Uterus (tissue), 4 donors: Measurements from ENCODE around the gene RARRES2. TPM values are rescaled to one million over a fixed set of nuclear protein-coding genes. Genes with fewer than 3 reads are reported as not detected.

Experiments used
- DNase-seq, 2 donors: peaks; one replicate each; pipeline ENCODE4 v3.0.0-alpha.2; 2019 to 2020
- H3K27ac ChIP-seq, 2 donors: fragments of 200-600 bp; sonication (generic); 1 replicate in 1 of 2; 2 replicates in 1 of 2; pipeline ENCODE4 v1.5.1; 2016 to 2018
- H3K27me3 ChIP-seq, 2 donors: fragments of 200-600 bp; sonication (generic); one replicate each; pipeline ENCODE4 v1.5.1; 2018 to 2019; ENCODE audit warnings: control low read depth in 1 of 2
- H3K36me3 ChIP-seq, 2 donors: fragments of 200-600 bp; sonication (generic); one replicate each; pipeline ENCODE4 v1.5.1; 2019; ENCODE audit warnings: control low read depth in 1 of 2
- H3K4me1 ChIP-seq, 2 donors: fragments of 200-600 bp; sonication (generic); one replicate each; pipeline ENCODE4 v1.5.1; 2018 to 2019; ENCODE audit warnings: control low read depth in 1 of 2
- H3K4me3 ChIP-seq, 2 donors: fragments of 200-600 bp; sonication (generic); 1 replicate in 1 of 2; 2 replicates in 1 of 2; pipeline ENCODE4 v1.5.1; 2018 to 2019; ENCODE audit warnings: mild to moderate bottlenecking in 1 of 2
- H3K9me3 ChIP-seq, 2 donors: fragments of 200-600 bp; sonication (generic); one replicate each; pipeline ENCODE4 v1.5.1; 2019; ENCODE audit warnings: control low read depth in 1 of 2
- CTCF ChIP-seq, 4 experiments: fragments of 200-600 bp in 2 of 4; fragments of 450-650 bp in 2 of 4; sonication (generic) in 2 of 4; IDR thresholded peaks; one replicate each; pipeline ENCODE4 v1.5.1; 2016 to 2019; ENCODE audit warnings: antibody characterized with exemption in 4 of 4, mild to moderate bottlenecking in 2 of 4, moderate library complexity in 1 of 4
- POLR2A ChIP-seq, 2 donors: fragments of 450-650 bp; IDR thresholded peaks; one replicate each; pipeline ENCODE4 v1.6.1; 2016; ENCODE audit warnings: antibody characterized with exemption in 2 of 2, mild to moderate bottlenecking in 1 of 2, moderate library complexity in 1 of 2
- intact Hi-C: fragments of 100-400 bp; cut with DNase I; formaldehyde crosslinking; loops from one replicate; pipeline ENCODE4 v1.15.1; 2023; ENCODE audit warnings: low total_unique reads
- total RNA-seq, 4 donors: library from RNA; depleted of rRNA in 3 of 4; stranded (reverse); fragments of >200 nt in 3 of 4; gene quantifications; one replicate each; pipeline versions ENCODE4 v1.1.0 to v1.2.4, GENCODE V29; 2014 to 2023
- donor health status: DM: yes; HTN: yes; CAD: no.

RARRES2 gene
- total RNA-seq, 4 donors from 2014 or later, result 128 to 536 (median 236) TPM

DNA sequence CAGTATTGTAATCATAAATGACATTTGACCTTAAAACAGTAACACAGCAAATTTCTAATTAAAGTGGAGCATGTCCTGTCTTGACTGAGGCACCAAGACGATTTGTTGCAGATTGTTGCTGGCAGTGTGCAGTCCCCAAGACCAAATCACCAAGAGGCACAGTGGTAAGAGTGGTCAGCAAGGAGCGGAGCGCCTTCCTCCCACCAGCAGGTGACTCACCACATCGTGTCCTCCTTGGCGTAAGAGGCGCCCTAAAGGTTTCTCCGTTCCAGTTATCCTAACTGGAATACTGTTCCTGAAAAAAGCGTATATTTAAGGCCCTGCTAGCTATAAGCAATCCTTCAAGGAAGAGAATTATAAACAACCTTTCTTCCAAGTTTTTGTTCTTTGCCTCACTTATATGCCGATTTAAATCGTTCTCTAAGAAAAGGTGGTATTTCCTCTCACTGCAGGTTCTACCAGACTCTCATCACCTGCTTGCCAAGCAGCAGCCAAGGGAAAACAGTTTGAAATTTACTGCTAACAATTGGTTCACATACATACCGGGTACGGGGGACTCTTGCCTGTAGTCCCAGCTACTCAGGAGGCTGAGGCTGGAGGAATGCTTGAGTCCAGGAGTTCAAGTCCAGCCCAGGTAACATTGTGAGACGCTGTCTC lies 16.5 kb upstream of the RARRES2 start:
- H3K9me3 ChIP-seq, result no peaks in the 10 kb centered on the region
- H3K27ac ChIP-seq, result no peak overlapping the region
- H3K27me3 ChIP-seq, result no peaks in the 10 kb centered on the region
- DNase-seq, result no peak
- TF ChIP-seq POLR2A (IDR thresholded peaks at IDR 0.05) (no peak), CTCF (IDR thresholded peaks at IDR 0.05) (no peak)
- H3K36me3 ChIP-seq, result no peaks in the 10 kb centered on the region
- H3K4me3 ChIP-seq, result no peak overlapping the region
- intact Hi-C loops, result loop anchor here (5.0 kb wide), 1 partner anchor 64 kb away; no protein-coding TSS in a partner anchor
- H3K4me1 ChIP-seq, result no peaks in the 10 kb centered on the region

- H3K27ac ChIP-seq, result no peak overlapping the region
- intact Hi-C loops, result loop anchor here (5.0 kb wide), 1 partner anchor 65 kb away; no protein-coding TSS in a partner anchor
- H3K9me3 ChIP-seq, result no peaks in the 10 kb centered on the region
- H3K4me1 ChIP-seq, result no peaks in the 10 kb centered on the region
- no peaks in the 10 kb centered on the region for H3K36me3 ChIP-seq
- TF ChIP-seq POLR2A (IDR thresholded peaks at IDR 0.05) (no peak), CTCF (IDR thresholded peaks at IDR 0.05) (no peak)
- H3K4me3 ChIP-seq, result no peak overlapping the region
- no peak for DNase-seq
- H3K27me3 ChIP-seq, result no peaks in the 10 kb centered on the region
Measured at GRCh38 chr7:150357270-150357669, 15.8 kb upstream of the RARRES2 start.

GRCh38 chr7:150356265-150356897 lies 15.0 kb upstream of the RARRES2 start:
- TF ChIP-seq CTCF (IDR thresholded peaks at IDR 0.05), result peak; percentile 36 to 61 (median 52)
- no peak for TF ChIP-seq POLR2A (IDR thresholded peaks at IDR 0.05)
- Histone ChIP-seq H3K27me3 (no peaks in the 10 kb centered on the region), H3K27ac (no peak overlapping the region), H3K4me3 (no peak overlapping the region), H3K4me1 (no peaks in the 10 kb centered on the region), H3K36me3 (no peaks in the 10 kb centered on the region), H3K9me3 (no peaks in the 10 kb centered on the region)
- intact Hi-C loops, result loop anchor here (5.0 kb wide), 1 partner anchor 66 kb away; no protein-coding TSS in a partner anchor
- DNase-seq, result no peak

DNA sequence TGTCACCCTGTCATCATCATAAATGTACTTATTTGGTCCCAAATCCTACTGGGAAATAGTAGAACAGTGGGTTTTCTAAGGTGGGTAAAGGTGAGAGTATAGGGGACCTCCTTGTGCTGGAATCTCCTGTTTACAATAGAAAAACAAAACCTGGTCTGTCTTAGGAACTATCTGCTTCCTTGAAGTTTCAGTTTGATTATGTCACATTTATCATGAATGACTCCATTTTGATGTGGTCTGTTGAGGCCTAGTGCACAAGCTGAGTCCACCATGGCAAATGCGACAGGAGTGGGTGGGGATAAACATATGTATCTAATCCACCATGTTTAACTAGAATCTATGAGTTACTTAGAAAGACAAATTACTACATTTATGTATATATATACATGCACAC lies 14.2 kb upstream of the RARRES2 start:
- no peaks in the 10 kb centered on the region for H3K27me3 ChIP-seq
- no peak for TF ChIP-seq POLR2A (IDR thresholded peaks at IDR 0.05)
- TF ChIP-seq CTCF (IDR thresholded peaks at IDR 0.05), result no peak
- no peaks in the 10 kb centered on the region for H3K4me1 ChIP-seq
- no peak overlapping the region for H3K4me3 ChIP-seq
- H3K36me3 ChIP-seq, result no peaks in the 10 kb centered on the region
- intact Hi-C loops, result loop anchor here (5.0 kb wide), 1 partner anchor 67 kb away; no protein-coding TSS in a partner anchor
- no peak for DNase-seq
- no peak overlapping the region for H3K27ac ChIP-seq
- H3K9me3 ChIP-seq, result no peaks in the 10 kb centered on the region

DNA sequence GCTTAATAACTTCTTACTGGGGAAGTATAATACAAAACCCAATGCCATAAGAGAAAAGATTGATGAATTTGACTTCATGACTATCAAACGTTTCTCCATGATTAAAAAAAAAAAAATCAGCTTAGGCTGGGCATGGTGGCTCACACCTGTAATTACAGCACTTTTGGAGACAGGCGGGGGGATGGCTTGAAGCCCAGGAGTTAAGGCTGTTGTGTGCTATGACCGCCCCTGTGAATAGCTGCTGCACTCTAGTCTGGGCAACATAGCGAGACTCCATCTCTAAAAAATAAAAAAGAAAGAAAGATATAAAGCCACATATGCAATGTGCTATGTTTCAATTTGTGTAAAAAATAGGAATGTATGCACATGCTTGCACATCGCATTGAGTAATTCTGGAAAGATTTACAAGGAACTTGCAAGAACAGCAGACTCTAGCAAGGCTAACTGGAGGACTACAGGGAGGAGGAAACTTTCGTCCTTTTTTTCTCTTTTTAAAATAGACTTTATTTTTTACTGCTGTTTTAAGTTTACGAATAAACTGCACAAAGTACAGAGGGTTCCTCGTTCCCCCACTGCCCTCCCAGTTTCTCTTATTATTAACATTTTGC lies 10.3 kb upstream of the RARRES2 start:
- intact Hi-C loops, result no loop called here
- Histone ChIP-seq H3K4me1 (no peaks in the 10 kb centered on the region), H3K36me3 (no peaks in the 10 kb centered on the region), H3K27me3 (no peaks in the 10 kb centered on the region), H3K4me3 (no peak overlapping the region), H3K9me3 (no peaks in the 10 kb centered on the region), H3K27ac (no peak overlapping the region)
- TF ChIP-seq POLR2A (IDR thresholded peaks at IDR 0.05), result no peak
- no peak for TF ChIP-seq CTCF (IDR thresholded peaks at IDR 0.05)
- no peak for DNase-seq
